Left forelimb (tissue), 1 donor: ENCODE data around the gene BTBD2.

Experiments used
- DNase-seq: peaks from one replicate; pipeline ENCODE4 v3.0.0-alpha.2; 2018; ENCODE audit warnings: low spot score

The BTBD2 gene

DNA sequence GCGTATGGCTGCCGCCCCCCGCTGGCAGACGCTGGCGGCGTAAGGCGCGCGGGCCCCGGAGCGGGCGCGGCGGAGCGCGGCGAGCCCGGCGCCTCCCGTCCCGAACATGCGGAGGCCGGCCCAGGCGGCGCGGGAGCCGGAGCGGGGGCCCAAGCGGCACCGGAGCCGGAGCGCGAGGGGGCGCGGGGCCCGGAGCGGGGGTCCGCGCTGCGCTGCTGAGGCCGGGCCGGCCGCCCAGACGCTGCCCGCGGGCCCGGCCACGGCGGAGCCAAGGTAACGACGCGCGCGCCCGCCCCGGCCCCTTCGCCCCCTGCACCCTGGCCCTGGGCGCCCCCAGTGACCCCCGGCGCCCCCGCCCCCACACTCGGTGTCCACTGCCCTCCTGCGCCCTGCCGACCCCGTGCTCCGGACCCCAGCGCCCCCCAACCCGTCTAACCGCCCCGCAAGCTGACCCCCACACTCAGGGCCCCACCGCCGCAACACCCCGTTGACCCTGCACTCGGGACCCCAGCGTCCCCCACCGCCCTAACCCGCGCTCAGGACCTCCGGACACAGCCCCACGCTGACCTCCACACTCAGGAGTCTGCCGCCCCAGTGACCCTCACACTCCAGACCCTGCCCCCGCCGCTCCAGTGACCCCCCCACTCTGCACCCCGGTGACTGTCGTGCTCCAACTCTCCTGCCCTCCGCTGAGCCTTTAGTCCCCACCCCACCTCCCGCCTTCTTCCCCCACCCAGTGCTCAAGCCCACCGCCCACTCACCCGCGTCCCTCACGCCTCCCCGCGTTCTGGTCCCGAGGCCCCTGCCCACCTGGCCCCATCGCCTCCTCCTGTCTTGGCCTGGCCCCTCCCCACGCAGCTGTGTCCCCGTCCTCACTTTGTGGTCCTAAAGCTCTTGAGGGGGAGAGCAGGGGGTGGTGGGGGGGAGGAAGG, 74.1 kb downstream of the BTBD2 start, which contains the start of gene CSNK1G2:
Gene CSNK1G2, plus strand, starts transcription at position 27 of the 932 bp plus-strand sequence. CDS start 28,601 bp downstream, outside the sequence.
- DNase-seq, result no peak

DNA sequence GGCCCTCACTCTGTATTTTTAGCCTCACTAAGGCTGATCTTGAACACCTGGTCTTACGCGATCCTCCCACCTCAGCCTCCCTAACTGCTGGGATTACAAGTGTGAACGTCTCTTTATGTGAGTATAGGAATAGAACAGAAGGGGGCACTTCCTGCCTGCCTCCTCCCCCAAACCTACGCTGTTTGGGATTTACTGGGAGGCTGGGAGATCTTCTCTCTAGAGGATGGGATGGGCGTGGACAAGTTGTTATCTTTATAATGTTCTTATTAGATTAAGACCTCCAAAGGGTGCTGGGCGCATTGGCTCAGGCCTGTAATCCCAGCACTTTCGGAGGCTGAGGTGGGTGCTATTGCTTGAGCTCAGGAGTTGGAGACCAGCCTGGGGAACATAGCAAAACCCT, 77.4 kb downstream of the BTBD2 start:
- DNase-seq, result no peak

DNA sequence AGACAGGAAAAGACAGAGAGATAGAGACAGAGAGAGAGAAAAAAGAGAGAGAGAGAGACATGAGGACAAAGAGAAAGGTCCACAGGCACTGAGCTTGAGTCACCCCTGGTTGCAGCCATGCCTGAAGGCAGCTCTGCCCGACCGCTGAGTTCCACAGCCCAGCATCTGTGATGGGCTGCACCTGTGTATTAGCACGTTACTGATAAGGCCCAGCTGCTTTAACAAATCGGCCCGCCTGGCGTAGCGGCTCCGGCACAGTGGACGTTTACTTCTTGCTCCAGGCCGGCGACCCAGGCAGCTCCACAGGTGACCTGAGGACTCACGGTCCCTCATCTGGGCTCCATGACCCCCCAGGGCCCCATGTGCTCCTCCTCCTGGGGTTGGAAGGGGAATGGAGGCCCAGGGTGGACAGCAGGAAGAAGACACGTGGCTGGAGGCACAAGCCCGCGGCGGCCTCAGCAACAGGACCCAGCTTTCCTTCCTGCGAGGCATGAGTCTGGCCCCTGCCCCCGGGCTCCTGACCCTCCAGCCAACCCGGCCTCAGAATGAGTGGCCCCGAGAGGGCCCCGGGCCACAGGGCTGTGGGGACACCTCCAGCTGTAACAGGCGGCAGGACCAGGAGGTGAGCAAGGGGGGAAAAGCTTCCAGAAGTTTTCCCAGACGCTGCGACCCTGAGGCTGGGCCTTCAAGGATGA, 78.5 kb downstream of the BTBD2 start:
- no peak for DNase-seq

DNA sequence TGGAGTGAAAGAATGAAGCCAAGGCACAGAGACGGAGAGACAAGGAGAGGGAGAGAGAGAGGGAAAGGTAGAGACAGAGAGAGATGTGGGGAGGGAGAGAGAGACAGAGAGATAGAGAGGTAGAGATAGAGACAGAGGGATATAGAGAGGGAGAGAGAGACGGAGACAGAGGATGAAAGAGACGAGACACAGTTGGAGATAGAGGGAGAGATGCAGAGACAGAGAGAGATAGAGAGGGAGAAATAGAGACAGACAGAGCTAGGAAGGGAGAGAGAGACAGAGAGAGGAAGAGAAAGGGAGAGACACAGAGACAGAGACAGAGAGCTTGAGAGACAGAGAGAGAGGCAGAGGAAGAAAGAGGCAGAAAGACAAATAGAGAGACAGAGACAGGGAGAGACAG, 79.1 kb downstream of the BTBD2 start:
- DNase-seq, result no peak

DNA sequence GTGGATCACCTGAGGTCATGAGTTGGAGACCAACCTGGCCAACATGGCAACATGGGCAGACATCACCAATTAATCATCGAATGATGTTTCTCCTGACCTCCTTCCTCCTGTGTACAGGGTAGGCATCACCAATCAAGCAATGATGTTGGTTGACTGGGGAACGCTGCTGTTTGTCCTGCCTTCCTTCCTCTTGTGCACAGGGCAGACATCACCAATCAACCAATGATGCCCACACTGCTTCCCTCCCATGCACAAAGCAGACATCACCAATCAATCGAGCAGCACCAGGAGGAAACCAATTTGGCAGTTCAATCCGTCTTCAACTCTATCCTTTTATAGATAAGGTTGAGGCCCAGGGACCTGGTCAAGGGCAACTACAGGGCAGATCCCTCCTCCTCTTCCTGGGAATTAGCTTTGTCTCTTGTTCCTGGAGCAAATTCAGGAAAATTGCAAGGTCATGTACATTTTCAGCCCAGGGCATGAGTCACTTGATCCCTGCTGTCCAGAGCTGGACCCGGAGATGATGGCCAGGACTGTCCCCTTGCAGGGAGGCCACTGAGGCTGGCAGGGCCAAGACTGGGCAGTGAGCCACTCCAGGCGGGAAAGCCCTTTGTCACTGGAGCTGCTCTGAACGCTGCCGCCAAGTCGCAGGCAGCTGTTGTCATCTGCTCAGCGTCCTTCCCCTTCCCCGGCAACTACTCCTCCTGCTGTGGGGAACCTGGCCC, 79.9 kb downstream of the BTBD2 start:
- no peak for DNase-seq
